Inflammatory macrophage (primary cell): Measurements from ENCODE around the gene PPHLN1.
"Not testable (repeated sequence)": the region's sequence is repeated elsewhere in the genome, so short reads cannot be mapped to it uniquely, and the experiment has no call there.

ENCODE experiments used
- DNase-seq, 2 donors: peaks; one replicate each; pipeline ENCODE4 v3.0.0-alpha.2; 2020 to 2022

The PPHLN1 gene

DNA sequence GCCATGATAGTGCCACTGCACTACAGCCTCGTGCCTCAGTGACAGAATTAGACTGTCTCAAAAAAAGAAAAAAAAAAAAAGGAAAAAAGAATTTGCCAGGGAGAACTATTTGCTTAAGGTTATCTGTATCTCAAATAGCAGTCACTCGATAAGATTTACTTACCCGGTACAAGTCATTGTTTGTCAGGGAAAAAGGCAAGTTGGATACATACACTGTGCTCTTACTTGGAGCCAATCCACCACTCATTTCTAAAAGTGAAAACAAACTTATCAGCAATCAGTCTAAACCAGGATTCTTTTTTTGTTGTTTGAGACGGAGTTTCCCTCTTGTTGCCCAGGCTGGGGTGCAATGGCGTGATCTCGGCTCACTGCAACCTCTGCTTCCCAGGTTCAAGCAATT, 2.1 kb upstream of the PPHLN1 start:
- no peak for DNase-seq

DNA sequence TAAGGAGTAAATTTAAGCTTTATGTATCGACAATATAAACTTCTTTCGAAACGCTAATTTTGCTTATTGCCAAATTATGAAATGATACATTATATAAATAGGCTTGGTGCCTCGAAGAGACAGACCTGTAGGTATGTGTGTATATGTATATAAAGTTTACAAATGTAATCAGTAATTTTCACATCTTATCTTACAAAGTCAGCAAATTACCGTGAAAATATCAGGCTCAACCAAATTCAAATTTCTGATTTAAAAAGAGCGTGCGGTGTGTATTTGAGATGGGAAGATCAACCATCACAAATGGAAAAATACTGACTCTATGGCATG, 678 bp upstream of the PPHLN1 start:
- no peak for DNase-seq

DNA sequence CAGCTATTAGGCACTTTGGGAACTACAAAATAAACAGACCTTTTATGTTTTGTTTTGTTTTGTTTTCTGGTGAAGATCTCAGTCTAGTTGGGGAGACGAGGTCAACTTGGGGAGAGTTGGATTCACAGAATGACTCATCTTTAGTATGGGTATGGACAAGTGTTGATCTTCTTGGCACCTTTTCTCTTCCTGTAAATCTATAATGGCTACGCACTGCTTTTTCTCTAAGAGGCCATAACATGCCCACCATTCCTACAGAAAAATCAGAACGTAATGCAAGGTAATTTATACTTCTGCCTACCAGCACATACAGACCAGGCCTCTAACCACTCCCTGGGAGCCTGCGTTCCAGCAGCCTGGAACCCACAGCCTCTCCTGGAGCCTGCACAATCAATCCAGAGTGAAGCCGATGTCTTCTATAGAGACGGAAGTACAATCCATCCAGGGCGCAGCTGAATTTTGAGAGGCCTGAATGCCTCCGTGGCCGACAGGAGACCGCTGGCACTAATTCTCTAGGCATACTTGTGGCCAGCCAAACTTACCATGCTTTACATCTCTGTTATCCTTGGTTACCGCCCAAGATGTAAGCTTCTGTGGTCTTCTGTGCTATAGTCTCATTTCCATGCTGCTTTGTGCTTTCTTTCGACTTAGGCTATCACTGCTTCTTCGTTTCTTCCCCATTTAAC, 717 bp downstream of the PPHLN1 start:
- peak; percentile 6 to 24 for DNase-seq

DNA sequence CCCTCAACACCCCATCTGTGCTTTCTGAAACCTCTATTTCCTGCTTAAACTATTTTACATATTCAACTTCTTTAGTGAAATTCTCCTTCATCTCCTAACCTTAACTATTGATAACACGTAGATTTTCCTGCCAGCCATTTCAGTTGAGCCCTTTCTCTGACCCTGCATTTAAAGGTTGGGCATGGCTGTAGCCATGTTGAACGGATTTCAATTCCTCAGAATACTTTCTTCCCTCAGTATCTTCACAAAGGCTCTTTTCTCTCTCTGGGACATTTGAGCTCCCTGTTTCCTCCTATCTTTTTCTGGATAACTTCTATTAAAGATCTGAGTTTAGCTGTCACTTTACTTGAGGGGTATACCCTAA, 1.2 kb downstream of the PPHLN1 start:
- no peak for DNase-seq

DNA sequence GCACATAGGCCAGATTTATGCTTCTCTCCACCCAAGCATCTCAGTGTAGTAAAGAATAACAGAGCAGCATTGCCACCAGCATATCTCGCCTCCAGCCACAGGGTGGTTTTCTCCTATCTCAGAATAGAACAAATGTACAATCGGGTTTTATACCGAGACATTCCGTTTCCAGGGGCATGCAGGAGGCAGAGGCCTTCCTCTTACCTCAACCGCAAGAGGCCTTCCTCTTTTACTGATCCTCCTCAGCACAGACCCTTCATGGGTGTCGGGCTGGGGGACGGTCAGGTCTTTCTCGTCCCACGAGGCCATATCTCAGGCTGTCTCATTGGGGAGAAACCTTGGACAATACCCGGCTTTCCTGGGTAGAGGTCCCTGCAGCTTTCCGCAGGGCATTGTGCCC, 4.1 kb downstream of the PPHLN1 start:
- not testable (repeated sequence) for DNase-seq

DNA sequence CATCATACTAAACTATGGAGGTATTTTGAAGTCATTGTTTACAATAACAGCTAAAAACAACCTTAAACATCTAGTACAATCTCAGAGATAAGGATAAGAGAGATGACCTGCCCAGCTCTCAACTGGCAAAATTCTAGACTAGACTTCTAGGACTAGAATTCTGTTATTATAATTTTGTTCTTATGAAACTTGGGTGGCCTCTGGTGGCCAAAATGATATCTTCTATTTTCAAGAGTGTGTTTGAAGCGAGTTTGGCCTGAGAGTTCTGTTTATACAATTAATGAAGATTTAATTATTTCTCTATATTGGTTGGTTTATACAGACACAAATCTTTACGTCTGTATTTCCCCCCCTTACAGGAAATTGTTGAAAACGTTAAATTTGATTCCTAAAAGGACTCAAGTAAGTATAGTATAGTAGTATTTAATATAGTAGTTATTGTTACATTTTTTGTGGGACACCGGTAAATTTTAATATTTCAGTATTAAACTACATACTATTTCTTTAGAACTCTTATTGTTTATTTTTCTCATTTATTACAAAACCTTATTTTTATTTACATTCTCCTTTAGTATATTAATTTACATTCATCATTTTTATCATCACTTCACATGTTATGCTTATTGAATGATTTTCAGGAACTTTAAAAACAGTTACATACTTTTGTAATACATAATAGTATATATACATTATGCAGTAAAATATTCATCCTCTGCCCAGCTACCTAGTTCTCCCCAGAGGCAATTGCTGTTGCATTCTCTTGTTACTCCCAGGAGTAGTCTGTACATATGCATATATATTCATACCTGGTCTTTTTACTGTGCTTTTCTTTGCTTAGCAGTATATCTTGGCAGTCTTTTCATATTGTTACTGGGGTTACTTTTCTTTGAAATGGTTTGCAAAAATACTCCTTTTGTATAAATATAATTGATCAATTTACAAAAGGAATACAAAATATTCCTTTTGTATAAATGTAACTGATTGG, 6.6 kb downstream of the PPHLN1 start:
- DNase-seq: peak; percentile 29 to 59

DNA sequence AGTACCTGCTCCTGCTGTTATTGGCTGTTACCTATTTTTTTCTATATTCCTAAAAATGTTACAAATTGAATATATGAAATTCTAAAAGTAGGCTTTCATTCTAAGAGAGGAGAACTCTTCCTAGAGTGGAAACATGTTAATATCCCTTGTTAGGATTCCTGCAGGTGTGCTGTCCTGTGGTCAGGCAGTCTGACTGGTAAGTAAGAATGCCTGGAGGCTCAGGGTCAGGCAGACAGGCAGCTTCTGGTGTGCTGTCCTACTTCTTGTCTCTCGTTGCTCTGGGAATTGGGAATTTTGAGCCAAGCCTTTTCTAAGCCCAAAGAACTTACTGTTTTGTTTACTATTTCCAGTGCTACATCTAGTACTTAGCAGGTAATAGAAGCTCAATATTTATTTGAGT, 10.3 kb downstream of the PPHLN1 start:
- DNase-seq: no peak

DNA sequence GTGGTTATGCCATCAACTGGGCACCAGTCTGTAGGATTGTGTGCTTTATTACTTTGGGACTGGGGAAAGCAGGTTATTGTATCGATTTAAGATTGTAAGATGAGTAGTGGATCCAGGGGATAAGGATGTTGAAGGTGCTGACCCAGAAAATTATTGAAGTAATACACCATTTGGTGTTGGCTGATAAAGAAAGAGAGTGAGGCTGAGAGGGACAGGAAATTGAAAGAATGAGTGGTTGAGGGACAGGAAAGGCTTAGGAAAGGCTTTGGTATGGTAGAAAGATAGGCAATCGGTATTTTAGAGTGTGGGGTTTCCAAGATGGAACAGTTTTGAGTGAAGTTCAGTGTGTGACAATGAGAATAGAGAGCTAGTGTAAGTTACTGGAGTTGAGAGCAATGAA, 12.3 kb downstream of the PPHLN1 start:
- DNase-seq: no peak

DNA sequence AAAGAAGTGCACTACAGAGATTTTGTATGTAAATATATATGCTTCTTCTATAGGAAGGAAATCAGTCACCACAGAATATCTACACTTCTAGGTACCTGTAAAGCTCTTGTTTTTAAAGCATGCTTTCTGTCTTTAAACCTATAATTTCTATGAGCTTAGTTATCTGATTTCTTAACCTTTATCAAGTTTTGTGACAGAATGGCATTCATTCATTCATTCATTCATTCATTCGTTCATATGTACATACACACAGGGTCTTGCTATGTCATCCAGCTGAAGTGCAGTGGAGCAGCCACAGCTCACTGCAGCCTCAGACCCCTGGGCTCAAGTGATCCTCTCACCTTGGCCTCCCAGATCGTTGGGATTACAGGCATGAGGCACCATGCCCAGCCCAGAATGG, 16.1 kb downstream of the PPHLN1 start:
- no peak for DNase-seq

DNA sequence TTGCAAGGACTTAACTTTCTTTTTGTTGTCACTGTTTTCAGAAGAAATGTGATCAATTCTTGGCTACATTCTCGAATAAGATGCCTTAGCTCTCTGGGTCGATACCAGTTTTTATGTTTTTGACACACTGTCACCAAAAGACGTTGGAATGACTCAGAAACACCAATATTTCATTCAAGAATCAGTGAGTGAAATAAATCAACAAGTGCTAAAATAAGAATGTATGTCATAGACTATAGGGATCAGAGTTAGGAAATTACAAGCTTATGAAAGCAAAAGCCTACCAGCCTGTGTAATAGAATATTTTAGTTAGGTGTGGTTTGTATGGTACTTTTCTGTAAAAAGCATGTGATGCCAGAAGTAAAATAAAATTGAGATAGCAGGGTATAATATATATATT, 17.8 kb downstream of the PPHLN1 start:
- DNase-seq: no peak

DNA sequence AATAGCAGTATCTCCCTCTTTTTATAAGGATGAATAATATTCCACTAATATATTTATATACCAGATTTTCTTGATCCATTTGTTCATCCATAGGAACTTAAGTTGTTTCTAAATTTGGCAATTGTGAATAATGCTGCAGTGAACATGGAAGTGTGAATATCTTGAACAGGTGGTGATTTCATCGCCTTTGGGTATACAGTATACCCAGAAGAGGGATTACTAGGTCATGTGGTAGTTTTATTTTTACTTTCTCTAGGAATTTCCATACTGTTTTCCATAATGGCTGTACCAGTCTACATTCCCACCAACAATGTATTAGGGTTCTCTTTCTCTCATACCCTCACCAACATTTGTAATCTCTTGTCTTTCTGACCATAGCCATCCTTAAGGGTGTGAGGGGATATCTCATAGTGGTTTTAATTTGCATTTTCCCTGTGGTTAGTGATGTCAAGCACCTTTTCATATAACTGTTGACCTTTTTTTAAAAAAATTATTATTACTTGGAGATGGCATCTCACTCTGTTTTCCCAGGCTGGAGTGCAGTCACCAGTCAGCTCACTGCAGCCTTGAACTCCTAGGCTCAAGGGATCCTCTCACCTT, 20.5 kb downstream of the PPHLN1 start:
- DNase-seq: no peak

DNA sequence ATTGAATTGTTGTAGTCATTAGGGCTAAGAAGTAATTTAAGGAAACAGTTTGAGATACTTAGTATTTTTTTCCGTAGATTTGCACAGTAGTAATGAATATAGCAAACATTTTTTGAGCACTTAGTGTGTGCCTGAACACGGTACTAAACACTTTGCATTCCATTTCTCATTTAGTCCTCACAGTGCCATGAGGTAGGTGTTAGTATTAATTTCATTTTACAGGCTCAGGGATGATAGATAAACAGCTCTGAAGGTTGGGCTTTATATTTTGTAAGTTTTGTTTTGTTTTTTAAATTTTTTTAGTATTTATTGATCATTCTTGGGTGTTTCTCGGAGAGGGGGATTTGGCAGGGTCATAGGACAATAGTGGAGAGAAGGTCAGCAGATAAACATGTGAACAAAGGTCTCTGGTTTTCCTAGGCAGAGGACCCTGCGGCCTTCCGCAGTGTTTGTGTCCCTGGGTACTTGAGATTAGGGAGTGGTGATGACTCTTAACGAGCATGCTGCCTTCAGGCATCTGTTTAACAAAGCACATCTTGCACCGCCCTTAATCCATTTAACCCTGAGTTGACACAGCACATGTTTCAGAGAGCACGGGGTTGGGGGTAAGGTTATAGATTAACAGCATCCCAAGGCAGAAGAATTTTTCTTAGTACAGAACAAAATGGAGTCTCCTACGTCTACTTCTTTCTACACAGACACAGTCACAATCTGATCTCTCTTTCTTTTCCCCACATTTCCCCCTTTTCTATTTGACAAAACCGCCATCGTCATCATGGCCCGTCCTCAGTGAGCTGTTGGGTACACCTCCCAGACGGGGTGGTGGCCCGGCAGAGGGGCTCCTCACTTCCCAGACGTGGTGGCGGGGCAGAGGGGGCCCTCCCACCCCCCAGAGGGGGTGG, 23.4 kb downstream of the PPHLN1 start:
- DNase-seq: not testable (repeated sequence)

DNA sequence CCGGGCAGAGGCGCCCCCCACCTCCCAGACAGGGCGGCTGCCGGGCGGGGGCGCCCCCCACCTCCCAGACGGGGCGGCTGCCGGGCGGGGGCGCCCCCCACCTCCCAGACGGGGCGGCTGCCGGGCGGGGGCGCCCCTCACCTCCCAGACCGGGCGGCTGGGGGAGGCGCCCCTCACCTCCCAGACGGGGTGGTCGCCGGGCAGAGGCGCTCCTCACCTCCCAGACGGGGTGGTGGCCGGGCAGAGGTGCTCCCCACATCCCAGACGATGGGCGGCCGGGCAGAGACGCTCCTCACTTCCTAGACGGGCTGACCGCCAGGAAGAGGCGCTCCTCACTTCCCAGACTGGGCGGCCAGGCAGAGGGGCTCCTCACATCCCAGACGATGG, 24.0 kb downstream of the PPHLN1 start:
- DNase-seq: not testable (repeated sequence)

DNA sequence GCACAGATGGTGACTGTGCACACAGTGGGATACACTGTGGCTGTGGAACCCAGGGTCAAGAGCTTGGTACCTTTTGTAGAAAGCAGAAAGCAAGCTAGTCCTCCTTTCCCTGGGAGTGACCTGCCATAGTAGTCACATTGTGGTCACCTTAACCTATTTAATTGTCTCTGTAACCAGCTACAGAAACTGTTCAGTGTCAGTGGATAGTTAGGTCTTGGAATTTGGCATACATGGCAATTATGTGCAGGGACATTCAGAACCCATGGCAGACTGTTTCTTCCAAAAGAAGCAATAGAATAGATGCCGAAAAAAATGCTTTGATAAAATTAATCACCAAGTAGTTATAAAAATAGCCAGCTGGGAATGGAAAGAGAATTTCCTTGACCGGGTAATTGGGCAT, 30.4 kb downstream of the PPHLN1 start:
- DNase-seq: no peak

DNA sequence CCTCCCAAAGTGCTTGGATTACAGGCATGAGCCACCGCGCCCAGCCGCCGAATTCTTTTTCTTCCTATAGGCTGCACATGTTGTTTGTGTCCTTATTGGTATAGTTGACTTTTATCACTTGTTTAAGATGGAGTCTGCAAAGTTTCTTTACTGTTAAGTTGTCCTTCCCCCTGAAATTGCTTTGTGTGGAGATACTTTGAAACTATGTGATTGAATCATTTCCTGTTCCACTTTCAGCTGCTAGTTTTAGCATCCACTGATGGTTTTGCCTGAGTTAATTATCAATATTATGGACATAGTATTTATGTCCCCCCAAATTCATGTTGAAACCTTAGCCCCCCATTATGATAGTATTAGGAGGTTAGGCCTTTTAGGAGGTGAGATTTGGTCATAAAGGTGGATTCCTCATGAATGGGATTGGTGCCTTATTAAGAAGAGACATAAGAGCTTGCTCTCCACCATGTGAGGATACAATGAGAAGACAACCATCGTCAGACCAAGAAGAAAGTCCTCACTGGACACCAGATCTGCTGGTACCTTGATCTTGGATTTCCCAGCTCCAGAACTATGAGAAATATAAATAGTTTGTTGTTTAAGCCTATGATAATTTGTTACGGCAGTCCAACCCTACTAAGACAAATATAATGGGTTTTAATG, 34.9 kb downstream of the PPHLN1 start:
- no peak for DNase-seq

DNA sequence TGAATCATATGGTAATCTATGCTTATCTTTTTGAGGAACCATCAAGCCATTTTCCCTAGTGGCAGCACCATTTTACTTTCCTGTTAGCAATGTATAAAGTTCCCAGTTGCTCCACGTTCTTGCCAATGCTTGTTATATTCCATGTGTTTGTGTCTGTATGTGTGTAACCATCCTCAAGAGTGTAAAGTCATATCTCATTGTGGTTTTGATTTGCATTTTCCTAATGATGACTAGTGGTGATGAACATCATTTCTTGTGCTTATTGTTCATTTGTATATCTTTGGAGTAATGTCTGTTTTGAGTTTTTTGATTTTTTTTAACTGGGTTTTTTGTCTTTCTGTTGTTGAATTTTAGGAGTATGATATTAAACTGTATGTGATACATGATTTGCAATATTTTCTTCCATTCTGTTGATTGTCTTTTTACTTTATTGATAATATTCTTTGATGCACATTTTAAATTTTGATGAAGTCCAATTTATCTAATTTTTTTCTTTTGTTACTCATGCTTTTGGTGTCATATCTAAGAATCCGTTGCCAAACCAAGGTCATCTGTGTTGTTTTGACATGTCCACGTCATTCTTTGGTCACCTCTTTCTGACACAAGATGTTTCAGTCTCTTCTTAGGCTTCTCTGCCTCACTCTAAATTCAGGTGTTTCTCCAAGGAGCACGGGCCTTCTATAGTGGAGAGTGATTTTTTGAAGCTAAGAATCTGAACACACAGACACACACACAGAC, 36.1 kb downstream of the PPHLN1 start:
- DNase-seq: no peak

DNA sequence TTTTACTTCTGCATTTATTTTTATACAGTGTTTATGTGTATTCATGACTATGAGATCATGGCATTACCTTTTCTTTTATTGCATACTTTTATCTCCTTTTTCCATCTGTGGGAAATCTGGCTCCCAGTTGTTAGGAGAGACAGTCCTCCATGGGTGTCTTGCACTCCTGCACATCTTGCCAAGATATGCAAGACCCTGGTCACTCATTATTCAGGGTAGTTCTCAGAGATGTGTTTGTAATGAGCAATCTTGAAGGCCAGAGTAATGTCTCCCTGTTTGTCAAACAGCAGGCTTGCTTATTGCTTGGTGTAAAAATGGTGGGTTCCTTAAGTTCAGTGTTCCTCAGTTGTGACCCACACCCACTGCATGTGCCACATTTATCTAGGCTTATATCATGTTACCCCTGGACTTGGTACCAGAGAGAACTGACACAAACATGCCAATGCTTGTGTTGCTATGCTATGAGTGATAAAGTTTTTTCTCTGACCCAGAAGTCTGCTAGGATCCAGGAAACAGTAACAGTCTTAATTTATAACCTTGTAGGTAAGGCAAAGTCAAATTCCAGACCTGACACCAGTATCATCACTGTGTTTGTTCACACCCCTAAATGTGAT, 36.8 kb downstream of the PPHLN1 start:
- no peak for DNase-seq

DNA sequence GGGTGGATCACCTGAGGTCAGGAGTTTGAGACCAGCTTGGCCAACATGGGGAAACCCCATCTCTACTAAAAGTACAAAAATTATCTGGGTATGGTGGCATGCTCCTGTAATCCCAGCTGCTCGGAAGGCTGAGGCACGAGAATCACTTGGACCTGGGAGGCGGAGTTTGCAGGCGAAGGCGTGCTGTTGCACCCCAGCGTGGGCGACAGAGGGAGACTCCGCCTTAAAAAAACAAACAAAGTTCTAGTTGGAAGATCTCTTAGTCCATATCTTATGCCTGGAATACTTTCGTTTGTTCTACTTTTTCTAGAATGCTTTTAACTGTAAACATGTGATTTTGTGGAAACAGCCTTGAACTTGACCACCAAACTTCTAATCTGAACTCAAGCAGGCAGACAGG, 38.7 kb downstream of the PPHLN1 start:
- no peak for DNase-seq

DNA sequence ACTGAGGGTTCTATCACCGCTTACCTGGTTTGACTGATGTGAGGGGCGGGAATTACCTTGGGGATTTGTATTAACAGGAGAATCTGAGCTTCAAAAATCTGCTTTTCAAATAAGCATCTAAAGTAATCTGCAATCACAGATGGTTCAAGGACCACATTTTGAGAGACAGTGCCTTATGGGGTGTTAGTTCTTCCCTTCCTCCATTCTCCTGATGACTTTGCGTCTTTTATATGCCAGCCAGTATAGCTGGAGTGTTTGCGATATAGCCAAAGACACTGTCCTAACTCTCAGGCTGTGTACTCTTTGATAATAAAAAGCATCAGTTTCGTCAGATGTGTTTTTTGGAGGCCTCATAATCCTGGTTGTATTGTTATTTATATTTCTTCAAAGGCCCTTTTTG, 39.5 kb downstream of the PPHLN1 start:
- no peak for DNase-seq

DNA sequence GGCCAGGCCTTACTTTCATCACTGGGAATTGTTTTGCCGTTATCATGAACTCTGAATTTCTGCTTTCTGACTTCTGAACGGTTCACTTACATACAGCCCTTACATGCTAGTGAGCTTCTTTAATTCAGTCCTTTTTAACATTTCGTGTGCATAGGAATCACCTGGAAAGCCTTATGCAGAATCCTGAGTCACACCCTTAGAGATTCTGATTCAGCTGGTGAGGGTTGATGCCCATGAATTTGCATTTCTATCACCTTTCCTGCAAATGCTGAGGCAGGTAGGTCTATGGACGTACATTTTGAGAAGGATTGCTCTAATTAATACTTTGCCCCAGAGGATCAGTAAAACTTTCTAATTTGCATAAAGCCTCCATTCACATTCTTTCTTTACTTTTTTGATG, 44.0 kb downstream of the PPHLN1 start:
- DNase-seq: no peak
